OCI-LY3 (cell line): ENCODE data around the gene GSS.
"Not testable (repeated sequence)": the region's sequence is repeated elsewhere in the genome, so short reads cannot be mapped to it uniquely, and the experiment has no call there.

Experiments
- H2AFZ ChIP-seq: fragments of 200-600, 300-600 bp; shearing (Covaris generic); 2 replicates; pipeline ENCODE4 v1.6.0; 2014; ENCODE audit warnings: antibody characterized with exemption, low read depth, low read length
- H3K27ac ChIP-seq: fragments of 200-600, 300-600 bp; sonication (generic); 2 replicates; pipeline ENCODE4 v1.5.1; 2014; ENCODE audit warnings: mild to moderate bottlenecking, low read length, moderate library complexity, mixed read lengths
- H3K27me3 ChIP-seq: fragments of 200-600, 300-600 bp; sonication (generic); 2 replicates; pipeline ENCODE4 v1.6.1; 2014; ENCODE audit warnings: low read depth, low read length, mixed read lengths
- H3K36me3 ChIP-seq: fragments of 200-600, 300-600 bp; sonication (generic); replicated peaks from 2 replicates; pipeline ENCODE3; 2014; ENCODE audit warnings: low read depth, low read length, mixed read lengths
- H3K4me1 ChIP-seq: fragments of 300-600, 200-600 bp; sonication (generic); 2 replicates; pipeline ENCODE4 v1.6.1; 2014; ENCODE audit warnings: low read length, mixed read lengths
- H3K4me2 ChIP-seq: fragments of 200-600, 300-600 bp; sonication (generic); 2 replicates; pipeline ENCODE4 v1.6.1; 2014; ENCODE audit warnings: low read length, mixed read lengths
- H3K4me3 ChIP-seq: fragments of 300-600, 200-600 bp; sonication (generic); 2 replicates; pipeline ENCODE4 v1.5.1; 2014; ENCODE audit warnings: antibody characterized with exemption, mild to moderate bottlenecking, low read length, moderate library complexity
- H3K79me2 ChIP-seq: fragments of 300-600, 200-600 bp; shearing (Covaris generic); 2 replicates; pipeline ENCODE4 v1.6.1; 2014; ENCODE audit warnings: mild to moderate bottlenecking, low read length, mixed read lengths
- H3K9ac ChIP-seq: fragments of 300-600, 200-600 bp; shearing (Covaris generic); 2 replicates; pipeline ENCODE4 v1.6.0; 2014; ENCODE audit warnings: mild to moderate bottlenecking, low read length, moderate library complexity
- H3K9me3 ChIP-seq: fragments of 200-600, 300-600 bp; shearing (Covaris generic); 2 replicates; pipeline ENCODE4 v1.6.1; 2014; ENCODE audit warnings: low read length, mixed read lengths; ENCODE audit not compliant: insufficient read depth
- H4K20me1 ChIP-seq: fragments of 200-600, 300-600 bp; sonication (generic); 2 replicates; pipeline ENCODE4 v1.6.1; 2016; ENCODE audit warnings: low read length, mixed read lengths; ENCODE audit not compliant: insufficient read depth
- CTCF ChIP-seq: fragments of 200-600, 300-600 bp; sonication (generic); IDR thresholded peaks from 2 replicates; pipeline ENCODE4 v1.5.1; 2014; ENCODE audit warnings: antibody characterized with exemption, low read length, low read depth
- EZH2phosphoT487 ChIP-seq: fragments of 200-600 bp; shearing (Covaris generic); IDR thresholded peaks from 2 replicates; pipeline ENCODE4 v1.6.1; 2018; ENCODE audit warnings: antibody characterized with exemption, mixed run types, low read depth

The GSS gene

GRCh38 chr20:34881689-34882088 lies 73.9 kb downstream of the GSS start:
- Histone ChIP-seq H4K20me1 (no peaks in the 10 kb centered on the region), H3K27me3 (no peaks in the 10 kb centered on the region), H3K79me2 (no peaks in the 10 kb centered on the region), H3K36me3 (peaks cover 5% of the 10 kb centered on the region), H3K9me3 (no peaks in the 10 kb centered on the region), H3K27ac (no peak overlapping the region), H3K9ac (no peak overlapping the region), H3K4me3 (no peak overlapping the region), H3K4me1 (peaks cover 4% of the 10 kb centered on the region), H2AFZ (no peak overlapping the region), H3K4me2 (no peak overlapping the region)
- no peak for TF ChIP-seq CTCF

- H3K79me2 ChIP-seq, H3K27me3 ChIP-seq, H3K9me3 ChIP-seq, H3K27ac ChIP-seq, H3K4me1 ChIP-seq, H3K36me3 ChIP-seq, H2AFZ ChIP-seq, H4K20me1 ChIP-seq, H3K4me2 ChIP-seq, H3K9ac ChIP-seq, H3K4me3 ChIP-seq: not testable (repeated sequence)
Observed at GRCh38 chr20:34880971-34881370, 74.6 kb downstream of the GSS start.

GRCh38 chr20:34880215-34880850 lies 75.3 kb downstream of the GSS start:
- H2AFZ ChIP-seq: no peak overlapping the region
- H3K36me3 ChIP-seq: peaks cover 5% of the 10 kb centered on the region
- peaks cover 10% of the 10 kb centered on the region for H3K4me1 ChIP-seq
- TF ChIP-seq CTCF (no peak), EZH2phosphoT487 (no peak)
- H3K27ac ChIP-seq: no peak overlapping the region
- no peaks in the 10 kb centered on the region for H3K9me3 ChIP-seq
- H3K27me3 ChIP-seq: no peaks in the 10 kb centered on the region
- no peak overlapping the region for H3K9ac ChIP-seq
- H3K4me3 ChIP-seq: no peak overlapping the region
- no peak overlapping the region for H3K4me2 ChIP-seq
- no peaks in the 10 kb centered on the region for H3K79me2 ChIP-seq
- no peaks in the 10 kb centered on the region for H4K20me1 ChIP-seq
